C4-2B (cell line): ENCODE measurements around the gene E4F1.

Source experiments
- ZFX ChIP-seq: fragments of 450-650 bp; IDR thresholded peaks from 2 replicates; pipeline ENCODE4 v1.6.1; 2017
- TF ChIP-seq, protein P1 (sequence below): fragments of 450-650 bp; conservative IDR thresholded peaks from 2 replicates; pipeline ENCODE4 v1.5.1; 2017; ENCODE audit warnings: mild to moderate bottlenecking

DNA sequence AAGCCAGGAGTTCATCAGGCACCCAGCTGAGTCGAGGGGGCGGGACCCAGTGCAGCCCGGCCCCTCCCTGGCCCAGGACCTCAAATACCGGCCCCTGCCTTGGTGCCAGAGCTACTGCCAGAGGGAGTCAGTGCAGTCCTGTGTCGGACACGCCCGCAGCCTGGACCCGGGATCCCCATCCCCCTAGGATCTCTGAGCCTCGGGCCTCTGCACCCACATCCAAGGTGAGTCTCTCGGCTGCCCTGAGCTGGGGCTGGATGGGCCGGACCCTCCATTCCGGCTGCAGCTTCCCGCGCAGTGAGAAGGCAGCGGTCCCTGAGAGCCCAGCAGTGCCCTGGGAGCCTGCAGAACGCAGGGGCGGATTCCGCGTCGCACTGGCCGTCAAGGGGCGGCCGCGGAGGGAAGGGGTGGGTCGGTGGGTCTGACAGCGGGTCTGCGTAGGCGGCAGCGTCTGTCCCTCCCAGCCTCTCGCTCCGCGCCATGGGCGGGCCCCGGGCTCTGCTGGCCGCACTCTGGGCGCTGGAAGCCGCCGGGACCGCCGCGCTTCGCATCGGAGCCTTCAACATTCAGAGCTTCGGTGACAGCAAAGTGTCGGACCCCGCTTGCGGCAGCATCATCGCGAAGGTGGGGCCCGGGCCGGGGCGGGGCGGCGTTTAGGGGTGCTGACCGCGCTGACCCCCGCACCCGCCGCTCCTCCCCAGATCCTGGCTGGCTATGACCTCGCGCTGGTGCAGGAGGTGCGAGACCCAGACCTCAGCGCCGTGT lies 13.1 kb downstream of the E4F1 start, which contains the start of gene DNASE1L2:
- TF ChIP-seq, protein P1, sequence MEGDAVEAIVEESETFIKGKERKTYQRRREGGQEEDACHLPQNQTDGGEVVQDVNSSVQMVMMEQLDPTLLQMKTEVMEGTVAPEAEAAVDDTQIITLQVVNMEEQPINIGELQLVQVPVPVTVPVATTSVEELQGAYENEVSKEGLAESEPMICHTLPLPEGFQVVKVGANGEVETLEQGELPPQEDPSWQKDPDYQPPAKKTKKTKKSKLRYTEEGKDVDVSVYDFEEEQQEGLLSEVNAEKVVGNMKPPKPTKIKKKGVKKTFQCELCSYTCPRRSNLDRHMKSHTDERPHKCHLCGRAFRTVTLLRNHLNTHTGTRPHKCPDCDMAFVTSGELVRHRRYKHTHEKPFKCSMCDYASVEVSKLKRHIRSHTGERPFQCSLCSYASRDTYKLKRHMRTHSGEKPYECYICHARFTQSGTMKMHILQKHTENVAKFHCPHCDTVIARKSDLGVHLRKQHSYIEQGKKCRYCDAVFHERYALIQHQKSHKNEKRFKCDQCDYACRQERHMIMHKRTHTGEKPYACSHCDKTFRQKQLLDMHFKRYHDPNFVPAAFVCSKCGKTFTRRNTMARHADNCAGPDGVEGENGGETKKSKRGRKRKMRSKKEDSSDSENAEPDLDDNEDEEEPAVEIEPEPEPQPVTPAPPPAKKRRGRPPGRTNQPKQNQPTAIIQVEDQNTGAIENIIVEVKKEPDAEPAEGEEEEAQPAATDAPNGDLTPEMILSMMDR: no peak
- TF ChIP-seq ZFX: no peak
